Chondrocyte (in vitro differentiated cells): ENCODE results near the gene ATP2C1. TPM values are rescaled to one million over a fixed set of nuclear protein-coding genes. Genes with fewer than 3 reads are reported as not detected.

Experiments
- DNase-seq: peaks from one replicate; pipeline ENCODE4 v3.0.0; 2021; ENCODE audit warnings: mixed read lengths, low spot score
- H3K27ac Mint-ChIP-seq: one replicate; pipeline ENCODE4 v1.8.0; 2021; ENCODE audit warnings: mild to moderate bottlenecking, moderate library complexity, mixed read lengths; ENCODE audit not compliant: unreplicated experiment
- H3K27me3 Mint-ChIP-seq: 2 replicates; pipeline ENCODE4 v1.8.0; 2021; ENCODE audit warnings: low read depth, mixed read lengths
- H3K36me3 Mint-ChIP-seq: 2 replicates; pipeline ENCODE4 v1.8.0; 2021; ENCODE audit warnings: low read depth, mixed read lengths
- H3K4me1 Mint-ChIP-seq: 2 replicates; pipeline ENCODE4 v1.8.0; 2021; ENCODE audit warnings: low read depth, mild to moderate bottlenecking, mixed read lengths
- H3K4me3 Mint-ChIP-seq: one replicate; pipeline ENCODE4 v1.8.0; 2021; ENCODE audit warnings: mild to moderate bottlenecking, moderate library complexity, mixed read lengths; ENCODE audit not compliant: unreplicated experiment
- H3K9me3 Mint-ChIP-seq: 2 replicates; pipeline ENCODE4 v1.8.0; 2021; ENCODE audit warnings: low read depth, mixed read lengths
- CTCF ChIP-seq: fragments of 200-600 bp; sonication (generic); IDR thresholded peaks from 2 replicates; pipeline ENCODE4 v1.5.0; 2021; ENCODE audit warnings: antibody characterized with exemption, mild to moderate bottlenecking, moderate library complexity
- total RNA-seq: library from RNA; stranded (reverse); gene quantifications from 3 replicates; pipeline ENCODE4 v1.2.1, GENCODE V29; 2021

Gene ATP2C1
- total RNA-seq, 1 donor from 2014 or later: 64.3 TPM

GRCh38 chr3:130889416-130889946 lies 4.4 kb upstream of the ATP2C1 start:
- H3K4me3 Mint-ChIP-seq: no peak overlapping the region
- no peaks in the 10 kb centered on the region for H3K36me3 Mint-ChIP-seq
- no peak overlapping the region for H3K27ac Mint-ChIP-seq
- TF ChIP-seq CTCF: no peak
- no peak for DNase-seq
- H3K27me3 Mint-ChIP-seq: peaks cover 5% of the 10 kb centered on the region
- H3K9me3 Mint-ChIP-seq: peaks cover 14% of the 10 kb centered on the region
- peaks cover 6% of the 10 kb centered on the region for H3K4me1 Mint-ChIP-seq

- Mint-ChIP-seq H3K9me3 (no peaks in the 10 kb centered on the region), H3K27me3 (no peaks in the 10 kb centered on the region)
- no peak for DNase-seq
These were observed 1.0 kb upstream of the ATP2C1 start for GRCh38 chr3:130892759-130893375.

GRCh38 chr3:130894130-130894985 lies 474 bp downstream of the ATP2C1 start:
- H3K4me3 Mint-ChIP-seq: peak overlapping the region; percentile 84
- no peak for DNase-seq
- H3K9me3 Mint-ChIP-seq: no peaks in the 10 kb centered on the region
- peak; percentile 49 for TF ChIP-seq CTCF
- H3K27ac Mint-ChIP-seq: peak overlapping the region; percentile 81
- no peaks in the 10 kb centered on the region for H3K27me3 Mint-ChIP-seq
- no peaks in the 10 kb centered on the region for H3K36me3 Mint-ChIP-seq
- H3K4me1 Mint-ChIP-seq: peaks cover 42% of the 10 kb centered on the region

More at GRCh38 chr3:130892759-130893375, 1.0 kb upstream of the ATP2C1 start:
- peaks cover 36% of the 10 kb centered on the region for H3K4me1 Mint-ChIP-seq
- peak overlapping the region; percentile 84 for H3K4me3 Mint-ChIP-seq
- H3K36me3 Mint-ChIP-seq: no peaks in the 10 kb centered on the region
- peak overlapping the region; percentile 99 for H3K27ac Mint-ChIP-seq
- TF ChIP-seq CTCF: peak; percentile 96

- H3K36me3 Mint-ChIP-seq: no peaks in the 10 kb centered on the region
- TF ChIP-seq CTCF: no peak
- peak overlapping the region; percentile 84 for H3K4me3 Mint-ChIP-seq
- H3K9me3 Mint-ChIP-seq: no peaks in the 10 kb centered on the region
- H3K4me1 Mint-ChIP-seq: peaks cover 42% of the 10 kb centered on the region
- peak overlapping the region; percentile 81 for H3K27ac Mint-ChIP-seq
- H3K27me3 Mint-ChIP-seq: no peaks in the 10 kb centered on the region
- no peak for DNase-seq
These were observed 1.0 kb downstream of the ATP2C1 start for GRCh38 chr3:130894986-130895280.

- Mint-ChIP-seq H3K27me3 (no peaks in the 10 kb centered on the region), H3K4me3 (peak overlapping the region; percentile 84), H3K9me3 (no peaks in the 10 kb centered on the region), H3K36me3 (no peaks in the 10 kb centered on the region), H3K4me1 (peaks cover 47% of the 10 kb centered on the region), H3K27ac (peak overlapping the region; percentile 46)
- DNase-seq: no peak
- no peak for TF ChIP-seq CTCF
These were observed 2.0 kb downstream of the ATP2C1 start for GRCh38 chr3:130895690-130896488.
